K562 (cell line): ENCODE results near the gene KRTAP9-2. TPM values are rescaled to one million over a fixed set of nuclear protein-coding genes. Genes with fewer than 3 reads are reported as not detected.

Source experiments
- ATAC-seq: fragments of 200-7000 bp; cut with Tn5 transposase; 3 replicates; pipeline ENCODE4 v1.9.1; 2020; ENCODE audit warnings: moderate library complexity
- BruUV-seq: library from RNA; stranded (reverse); fragments of 400-500 nt; replicated peaks from 2 replicates; lab custom pipeline; 2021; lab: Mats Ljungman, UMichigan
- CTCF ChIA-PET: fragments of 300-600 bp; formaldehyde crosslinking; extraction: SDS; loops from one replicate; lab custom pipeline; 2021; ENCODE audit warnings: low intra/inter-chr PET ratio; lab: Yijun Ruan, JAX
- POLR2A ChIA-PET: fragments of 300-600, 350-650 bp; sonication (Branson Sonifier 250); formaldehyde crosslinking; extraction: SDS; loops from one replicate; lab custom pipeline; 2021; ENCODE audit warnings: antibody characterized with exemption, inconsistent platforms; lab: Yijun Ruan, JAX
- DNase-seq, 4 experiments: peaks; one replicate each; pipeline versions ENCODE4 v3.0.0 to v3.0.0-alpha.2; 2011 to 2018; ENCODE audit warnings: low spot score in 3 of 4, mixed read lengths in 3 of 4; ENCODE audit errors: extremely low read depth in 1 of 4
- FAIRE-seq: peaks from 2 replicates; lab custom pipeline; 2011; peaks lifted over from hg19 to GRCh38; lab: Jason Lieb, UNC
- H2AFZ ChIP-seq: 2 replicates; pipeline ENCODE4 v1.6.0; 2011; ENCODE audit warnings: low read depth, low read length, control low read depth, inconsistent platforms
- H3K27ac ChIP-seq: fragments of 200-600 bp; 3 replicates; pipeline ENCODE4 v1.8.0; 2011; ENCODE audit warnings: low read depth, mild to moderate bottlenecking, control low read depth, inconsistent platforms, low read length, moderate library complexity, mixed read lengths; ENCODE audit errors: extremely low read depth
- H3K27me3 ChIP-seq, 2 experiments: fragments of 300-600 bp in 1 of 2; 2 replicates in 1 of 2; 3 replicates in 1 of 2; pipeline versions ENCODE4 v1.6.0 to v1.8.0; 2011; ENCODE audit warnings: inconsistent platforms in 2 of 2, low read length in 2 of 2, mild to moderate bottlenecking in 1 of 2, mixed read lengths in 1 of 2, moderate library complexity in 1 of 2; ENCODE audit not compliant: control insufficient read depth in 2 of 2, insufficient read depth in 2 of 2
- H3K36me3 ChIP-seq: fragments of 300-600 bp; 3 replicates; pipeline ENCODE4 v1.8.0; 2011; ENCODE audit warnings: mild to moderate bottlenecking, low read length, inconsistent platforms; ENCODE audit not compliant: control insufficient read depth, insufficient read depth
- H3K4me1 ChIP-seq, 2 experiments: fragments of 200-600 bp in 1 of 2; replicated peaks in 1 of 2; 2 replicates in 1 of 2; 3 replicates in 1 of 2; pipeline versions ENCODE4 v1.5.1 to v1.8.0; 2011; ENCODE audit warnings: inconsistent platforms in 2 of 2, low read length in 2 of 2, mild to moderate bottlenecking in 1 of 2, mixed read lengths in 1 of 2, moderate library complexity in 1 of 2; ENCODE audit not compliant: control insufficient read depth in 2 of 2, insufficient read depth in 2 of 2
- H3K4me2 ChIP-seq: 2 replicates; pipeline ENCODE4 v1.6.1; 2011; ENCODE audit warnings: low read length, control low read depth, inconsistent platforms, mixed read lengths; ENCODE audit not compliant: insufficient read depth
- H3K4me3 ChIP-seq: fragments of 200-600 bp; sonication (generic), shearing (Covaris generic); 2 replicates; pipeline ENCODE4 v1.5.1; 2016; ENCODE audit warnings: control low read depth, inconsistent platforms
- H3K79me2 ChIP-seq: fragments of 200-600 bp; 3 replicates; pipeline ENCODE4 v1.8.0; 2011; ENCODE audit warnings: low read length, inconsistent platforms; ENCODE audit not compliant: control insufficient read depth, insufficient read depth
- H3K9ac ChIP-seq, 2 experiments: 2 replicates each; pipeline versions ENCODE4 v1.6.0 to v1.6.1; 2011; ENCODE audit warnings: low read depth in 2 of 2, low read length in 2 of 2, control low read depth in 1 of 2, inconsistent platforms in 1 of 2, mild to moderate bottlenecking in 1 of 2, mixed read lengths in 1 of 2; ENCODE audit not compliant: insufficient read depth in 1 of 2
- H3K9me1 ChIP-seq: one replicate; pipeline ENCODE4 v1.6.0; 2011; ENCODE audit warnings: inconsistent platforms, mild to moderate bottlenecking, low read length, moderate library complexity; ENCODE audit not compliant: control insufficient read depth, insufficient read depth
- H3K9me3 ChIP-seq: replicated peaks from 2 replicates; pipeline ENCODE4 v1.5.1; 2011; ENCODE audit warnings: low read depth, low read length, inconsistent platforms; ENCODE audit not compliant: control insufficient read depth, insufficient read depth
- H4K20me1 ChIP-seq: replicated peaks from 2 replicates; pipeline ENCODE4 v1.6.1; 2011; ENCODE audit warnings: low read length, inconsistent platforms, mixed read lengths; ENCODE audit not compliant: control insufficient read depth, insufficient read depth
- ATF1 ChIP-seq, 2 experiments: fragments of 450-650 bp in 1 of 2; IDR thresholded peaks; 2 replicates each; pipeline ENCODE4 v1.6.1; 2016; ENCODE audit warnings: missing compliant biosample characterization in 1 of 2, missing genetic modification characterization in 1 of 2
- BRD9 ChIP-seq: fragments of 450-650 bp; IDR thresholded peaks from 2 replicates; pipeline ENCODE4 v1.6.1; 2018; ENCODE audit warnings: low read depth; ENCODE audit not compliant: partially characterized antibody
- EGR1 ChIP-seq: fragments of 450-650 bp; conservative IDR thresholded peaks from 2 replicates; pipeline ENCODE4 v1.6.1; 2017; ENCODE audit warnings: mild to moderate bottlenecking
- ESRRB ChIP-seq: fragments of 250-450 bp; sonication (Bioruptor Pico); IDR thresholded peaks from 2 replicates; pipeline ENCODE4 v1.5.0; 2020; ENCODE audit warnings: mild to moderate bottlenecking, moderate library complexity, borderline replicate concordance
- HDAC2 ChIP-seq: fragments of 450-650 bp; IDR thresholded peaks from 2 replicates; pipeline ENCODE4 v1.6.1; 2016; ENCODE audit warnings: mild to moderate bottlenecking
- HMBOX1 ChIP-seq: sonication (generic); IDR thresholded peaks from 2 replicates; pipeline ENCODE4 v1.6.1; 2016
- HMG20A ChIP-seq: fragments of 450-650 bp; formaldehyde crosslinking; conservative IDR thresholded peaks from 2 replicates; pipeline ENCODE4 v1.4.0; 2020; ENCODE audit warnings: mild to moderate bottlenecking, mixed read lengths
- HNRNPUL1 ChIP-seq: fragments of 200-400 bp; formaldehyde crosslinking; IDR thresholded peaks from 2 replicates; pipeline ENCODE4 v1.6.1; 2017; ENCODE audit warnings: low read length
- IRF2 ChIP-seq: sonication (generic); formaldehyde crosslinking; IDR thresholded peaks from 2 replicates; pipeline ENCODE4 v1.8.1; 2022; ENCODE audit warnings: mild to moderate bottlenecking, missing genetic modification reagents
- KLF13 ChIP-seq: fragments of 450-650 bp; IDR thresholded peaks from 2 replicates; pipeline ENCODE4 v1.6.1; 2016; ENCODE audit warnings: missing genetic modification characterization, low read depth, mild to moderate bottlenecking, missing compliant biosample characterization, moderate library complexity, borderline replicate concordance
- MYNN ChIP-seq, 2 experiments: sonication (generic); formaldehyde crosslinking in 1 of 2; IDR thresholded peaks; 2 replicates each; pipeline versions ENCODE4 v1.5.0 to v1.6.1; 2016 to 2020; ENCODE audit warnings: antibody characterized with exemption in 1 of 2, missing genetic modification reagents in 1 of 2
- NBN ChIP-seq: fragments of 450-650 bp; IDR thresholded peaks from 2 replicates; pipeline ENCODE4 v1.6.1; 2016; ENCODE audit warnings: low read depth, mild to moderate bottlenecking
- NFRKB ChIP-seq: fragments of 450-650 bp; IDR thresholded peaks from 2 replicates; pipeline ENCODE4 v1.6.1; 2016; ENCODE audit warnings: low read depth
- PHF21A ChIP-seq: fragments of 450-650 bp; IDR thresholded peaks from 2 replicates; pipeline ENCODE4 v1.6.1; 2017; ENCODE audit warnings: low read depth, borderline replicate concordance
- POLR2G ChIP-seq: fragments of 200-400 bp; formaldehyde crosslinking; IDR thresholded peaks from 2 replicates; pipeline ENCODE4 v1.6.1; 2017; ENCODE audit warnings: low read depth, mild to moderate bottlenecking, antibody characterized with exemption, low read length, moderate library complexity
- RBM34 ChIP-seq: fragments of 200-400 bp; formaldehyde crosslinking; IDR thresholded peaks from 2 replicates; pipeline ENCODE4 v1.6.1; 2018; ENCODE audit warnings: low read length, borderline replicate concordance; ENCODE audit not compliant: insufficient read depth
- RFX7 ChIP-seq: fragments of 250-450 bp; sonication (Bioruptor Pico); IDR thresholded peaks from 2 replicates; pipeline ENCODE4 v1.5.1; 2021; ENCODE audit warnings: mild to moderate bottlenecking
- TAF15 ChIP-seq: fragments of 200-400 bp; formaldehyde crosslinking; IDR thresholded peaks from 2 replicates; pipeline ENCODE4 v1.6.1; 2017; ENCODE audit warnings: mild to moderate bottlenecking, low read depth, low read length, moderate library complexity
- ZNF174 ChIP-seq: fragments of 250-450 bp; sonication (Bioruptor Pico); IDR thresholded peaks from 2 replicates; pipeline ENCODE4 v1.4.0; 2020; ENCODE audit warnings: mild to moderate bottlenecking
- WGBS: fragments of 100-300 bp; shearing (Covaris generic); methylation state at CpG from one replicate; pipeline ENCODE4 v1.1.6; 2016; ENCODE audit warnings: low coverage, mixed read lengths; ENCODE audit not compliant: insufficient coverage; ENCODE audit errors: missing lambda C conversion rate; 5-methylcytosine and 5-hydroxymethylcytosine counted together
- in situ Hi-C: fragments of 300-500 bp; cut with MboI; formaldehyde crosslinking; loops from 4 replicates; pipeline ENCODE4 v1.15.0; 2018; ENCODE audit warnings: inconsistent platforms, mixed read lengths
- intact Hi-C: fragments of 100-400 bp; cut with micrococcal nuclease; formaldehyde crosslinking; loops from 2 replicates; pipeline ENCODE4 v1.14.2; 2022
- polyA plus RNA-seq, 8 experiments: library from polyadenylated mRNA; depleted of rRNA in 4 of 8; stranded (reverse) in 5 of 8; unstranded in 3 of 8; fragments of >200 nt; fragmentation: Nextera tagmentation in 2 of 8; fragmentation: Illumina TruSeq in 1 of 8; extraction: Ambion mirVana in 2 of 8; extraction: Trizol in 1 of 8; gene quantifications; 2 replicates each; pipeline versions ENCODE4 v1.2.1 to v1.2.3, GENCODE V29; 2011 to 2014; ENCODE audit warnings: inconsistent platforms in 1 of 8, missing spikeins in 1 of 8
- total RNA-seq, 7 experiments: library from RNA; depleted of rRNA in 6 of 7; stranded (reverse); fragments of >200 nt in 6 of 7; fragmentation: Illumina TruSeq in 2 of 7; extraction: Trizol in 2 of 7; gene quantifications; 2 replicates each; pipeline versions ENCODE4 v1.2.1 to v1.2.3, GENCODE V29; 2011 to 2021; ENCODE audit warnings: low replicate concordance in 1 of 7

The KRTAP9-2 gene
- total and polyA plus RNA-seq, 9 of the 15 experiments (the other 6 are each of a cell fraction or from before 2014, with no cell fraction given) = not detected

GRCh38 chr17:41176744-41177387 is 49.6 kb upstream of the KRTAP9-2 start (continued):
- TF ChIP-seq PHF21A = no peak
- no peak for TF ChIP-seq ESRRB (CRISPR knock-in tag)
- TF ChIP-seq EGR1 = no peak

GRCh38 chr17:41177727-41178271 is 48.6 kb upstream of the KRTAP9-2 start, which contains the start of gene KRTAP4-2:
KRTAP4-2 (minus strand) TSS chr17:41178221; CDS start chr17:41178164, 57 bp downstream.
- Histone ChIP-seq H3K79me2 (no peaks in the 10 kb centered on the region), H3K9me1 (no peaks in the 10 kb centered on the region), H3K9me3 (no peaks in the 10 kb centered on the region), H3K27ac (no peak within 1 kb of the TSS), H3K9ac (peak within 1 kb of the TSS in 1 of 2 experiments; percentile 26; a peak in 1 of 4 replicates), H4K20me1 (no peaks in the 10 kb centered on the region; the same call in 1 of the 2 replicates), H3K36me3 (no peaks in the 10 kb centered on the region), H3K4me1 (peaks cover 0 to 2% of the 10 kb centered on the region in 2 experiments; a peak in 2 of 5 replicates), H3K4me3 (no peak within 1 kb of the TSS), H3K4me2 (no peak within 1 kb of the TSS), H3K27me3 (peaks cover 3 to 10% of the 10 kb centered on the region in 2 experiments; a peak in 3 of 5 replicates), H2AFZ (no peak within 1 kb of the TSS)
- no peak for ATAC-seq
- ChIA-PET CTCF (no interaction called here), POLR2A (no interaction called here)
- no peak for FAIRE-seq
- DNase-seq = no peak
- in situ Hi-C loops (no loop called here), intact Hi-C loops (no loop called here)
- 0% methylated on average over 4 of the region's 7 CpGs for WGBS
- BruUV-seq = no TSS peak
- TF ChIP-seq HMG20A = no peak
- TF ChIP-seq ATF1 (CRISPR knock-in tag; IDR thresholded peaks at IDR 0.05) = no peak
- no peak for TF ChIP-seq ATF1 (tag; IDR thresholded peaks at IDR 0.05)
- TF ChIP-seq HDAC2 = no peak
- no peak for TF ChIP-seq IRF2
- no peak for TF ChIP-seq NFRKB
- TF ChIP-seq POLR2G = no peak
- TF ChIP-seq RBM34 = no peak
- no peak for TF ChIP-seq MYNN (IDR thresholded peaks at IDR 0.05)
- TF ChIP-seq MYNN (CRISPR knock-in tag; IDR thresholded peaks at IDR 0.05) = no peak
- TF ChIP-seq ZNF174 (CRISPR knock-in tag) = no peak
- TF ChIP-seq HMBOX1 = no peak
- TF ChIP-seq NBN = no peak
- TF ChIP-seq BRD9 = no peak
- TF ChIP-seq RFX7 (CRISPR knock-in tag) = no peak
- no peak for TF ChIP-seq TAF15
- no peak for TF ChIP-seq KLF13 (tag)
- TF ChIP-seq HNRNPUL1 = no peak
